Caki2 (cell line): ENCODE data around the gene PIGU. TPM values are rescaled to one million over a fixed set of nuclear protein-coding genes. Genes with fewer than 3 reads are reported as not detected.
"Not testable (repeated sequence)": the region's sequence is repeated elsewhere in the genome, so short reads cannot be mapped to it uniquely, and the experiment has no call there.

Source experiments
- DNase-seq: peaks from one replicate; pipeline ENCODE4 v3.0.0-alpha.2; 2015; ENCODE audit warnings: low read depth
- in situ Hi-C: cut with HindIII; loops from 2 replicates; pipeline ENCODE4 v1.10.0; 2016; ENCODE audit warnings: low sequenced_read_pairs, low pct_unique_long_range_greater_than_20kb, mixed read lengths
- total RNA-seq: library from RNA; depleted of rRNA; stranded (reverse); fragments of >200 nt; shearing (Covaris generic); gene quantifications from 2 replicates; pipeline ENCODE4 v1.2.3, GENCODE V29; 2014; ENCODE audit warnings: low replicate concordance

The PIGU gene
- total RNA-seq, 1 experiment from 2014 or later: 33.8 TPM

- in situ Hi-C loops: no loop called here
- DNase-seq: no peak
Measured at GRCh38 chr20:34636648-34637047, 40.2 kb downstream of the PIGU start.

DNA sequence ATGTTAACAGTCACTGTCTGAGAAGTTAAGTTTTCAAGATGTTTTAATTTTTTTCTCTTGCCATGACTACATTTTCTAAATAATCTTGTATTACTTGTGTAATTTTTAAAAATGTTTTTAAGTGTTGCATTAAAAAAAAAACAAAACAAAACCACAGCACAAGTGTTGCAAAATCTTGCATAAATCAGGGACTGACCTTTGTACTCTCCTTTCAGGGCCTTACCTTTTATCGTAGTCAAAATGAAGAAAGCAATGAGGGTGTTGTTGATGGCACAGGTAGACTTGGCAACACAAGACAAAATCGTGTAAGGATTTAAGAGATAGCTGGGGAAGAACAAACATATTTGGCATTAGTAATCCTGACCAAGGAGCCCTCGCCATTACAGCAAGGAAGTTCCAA, 42.5 kb downstream of the PIGU start:
- in situ Hi-C loops: no loop called here
- no peak for DNase-seq

- DNase-seq: peak; percentile 27
- in situ Hi-C loops: no loop called here
Measured at GRCh38 chr20:34632870-34633452, 43.9 kb downstream of the PIGU start.

DNA sequence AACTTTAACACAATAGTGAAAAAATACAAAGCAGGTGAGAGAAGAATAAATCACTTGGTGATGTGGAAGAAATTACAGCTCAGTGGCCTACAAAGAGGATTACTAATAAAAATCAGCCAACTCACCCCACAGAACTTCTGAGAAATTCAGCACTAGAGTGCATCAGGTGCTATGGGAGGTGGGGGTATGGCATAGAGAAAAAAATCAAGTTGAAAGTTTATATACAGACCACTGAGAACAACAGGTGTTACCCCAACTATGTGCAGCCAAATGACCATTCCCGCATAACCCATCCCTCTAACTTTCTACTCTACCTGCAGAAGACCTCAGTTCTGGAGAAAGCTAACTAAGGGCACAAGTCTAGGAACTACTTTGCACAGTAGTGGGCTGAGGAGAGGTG, 47.0 kb downstream of the PIGU start:
- DNase-seq: no peak
- in situ Hi-C loops: no loop called here

GRCh38 chr20:34629342-34629741, 47.5 kb downstream of the PIGU start:
- in situ Hi-C loops: no loop called here
- no peak for DNase-seq

- in situ Hi-C loops: no loop called here
- no peak for DNase-seq
Measured at GRCh38 chr20:34628026-34628425, 48.9 kb downstream of the PIGU start.

DNA sequence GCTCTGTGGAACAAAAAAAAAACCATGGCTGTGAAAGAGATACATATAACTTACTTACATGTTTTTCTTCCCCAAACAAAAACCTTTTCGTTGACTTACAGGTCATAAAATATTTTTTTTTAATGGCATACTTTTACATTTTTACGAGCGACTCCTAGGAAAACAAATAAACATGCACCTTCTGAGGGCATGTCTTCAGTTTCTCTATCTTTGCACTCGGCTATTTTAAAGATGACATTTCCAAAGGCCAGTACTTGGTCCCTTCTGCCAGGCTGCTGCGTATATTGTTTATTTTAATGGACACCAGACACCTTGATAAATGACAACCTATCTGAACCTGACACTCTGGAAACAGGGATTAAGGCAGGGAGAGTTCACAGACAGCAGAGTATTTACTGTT, 49.4 kb downstream of the PIGU start:
- in situ Hi-C loops: no loop called here

GRCh38 chr20:34626992-34627391, 49.9 kb downstream of the PIGU start:
- in situ Hi-C loops: no loop called here
- no peak for DNase-seq

More for the DNA sequence above, 49.4 kb downstream of the PIGU start:
- DNase-seq: no peak

DNA sequence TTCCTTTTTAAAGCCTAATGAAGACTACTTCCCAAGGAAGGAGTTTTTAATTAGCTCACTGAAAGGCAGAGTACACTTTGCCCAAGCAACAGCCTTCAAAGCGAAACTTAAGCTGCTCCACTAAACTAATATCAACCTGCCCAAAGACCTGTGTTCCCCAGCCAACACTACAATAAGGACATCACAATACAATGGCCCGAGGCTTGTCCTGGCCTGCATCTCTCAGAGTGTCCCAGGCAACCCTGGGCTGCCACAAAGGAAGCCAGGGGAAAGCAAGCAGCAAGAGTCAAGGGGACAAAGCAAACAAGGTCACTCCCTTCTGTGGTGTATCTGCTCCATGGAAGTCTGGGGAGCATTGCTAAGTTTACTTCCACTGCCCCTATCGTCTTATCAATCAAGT, 52.3 kb downstream of the PIGU start:
- in situ Hi-C loops: no loop called here
- no peak for DNase-seq

DNA sequence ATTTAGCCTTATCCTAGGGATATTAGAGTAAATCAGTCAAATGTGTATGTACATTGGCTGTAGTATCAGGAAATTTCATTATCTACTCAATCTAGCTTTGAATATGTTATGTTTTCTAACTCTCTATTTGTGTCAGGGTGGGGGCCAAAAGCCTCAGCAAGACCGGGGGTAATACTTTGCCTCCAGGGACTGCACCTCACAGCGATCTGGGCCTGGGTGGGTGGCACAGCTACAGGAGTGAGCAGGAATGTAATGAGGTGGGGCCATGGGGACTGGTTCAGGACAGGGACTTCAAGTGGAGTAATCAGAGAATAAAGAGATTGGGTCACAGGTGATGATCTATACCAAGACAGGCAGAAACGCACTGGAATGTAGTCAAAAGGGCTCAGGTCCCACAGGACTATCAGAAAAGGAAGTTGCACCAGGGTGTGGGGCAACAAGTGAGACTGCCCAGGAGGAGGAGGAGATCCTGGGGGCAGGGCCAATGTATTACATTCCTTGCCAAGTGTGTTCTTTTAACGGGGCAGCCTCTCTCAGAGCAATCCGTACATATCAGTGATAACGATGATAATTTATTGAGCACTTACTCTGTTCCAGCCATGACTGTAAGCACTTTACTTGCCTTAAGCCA, 54.0 kb downstream of the PIGU start:
- DNase-seq: no peak
- in situ Hi-C loops: no loop called here

DNA sequence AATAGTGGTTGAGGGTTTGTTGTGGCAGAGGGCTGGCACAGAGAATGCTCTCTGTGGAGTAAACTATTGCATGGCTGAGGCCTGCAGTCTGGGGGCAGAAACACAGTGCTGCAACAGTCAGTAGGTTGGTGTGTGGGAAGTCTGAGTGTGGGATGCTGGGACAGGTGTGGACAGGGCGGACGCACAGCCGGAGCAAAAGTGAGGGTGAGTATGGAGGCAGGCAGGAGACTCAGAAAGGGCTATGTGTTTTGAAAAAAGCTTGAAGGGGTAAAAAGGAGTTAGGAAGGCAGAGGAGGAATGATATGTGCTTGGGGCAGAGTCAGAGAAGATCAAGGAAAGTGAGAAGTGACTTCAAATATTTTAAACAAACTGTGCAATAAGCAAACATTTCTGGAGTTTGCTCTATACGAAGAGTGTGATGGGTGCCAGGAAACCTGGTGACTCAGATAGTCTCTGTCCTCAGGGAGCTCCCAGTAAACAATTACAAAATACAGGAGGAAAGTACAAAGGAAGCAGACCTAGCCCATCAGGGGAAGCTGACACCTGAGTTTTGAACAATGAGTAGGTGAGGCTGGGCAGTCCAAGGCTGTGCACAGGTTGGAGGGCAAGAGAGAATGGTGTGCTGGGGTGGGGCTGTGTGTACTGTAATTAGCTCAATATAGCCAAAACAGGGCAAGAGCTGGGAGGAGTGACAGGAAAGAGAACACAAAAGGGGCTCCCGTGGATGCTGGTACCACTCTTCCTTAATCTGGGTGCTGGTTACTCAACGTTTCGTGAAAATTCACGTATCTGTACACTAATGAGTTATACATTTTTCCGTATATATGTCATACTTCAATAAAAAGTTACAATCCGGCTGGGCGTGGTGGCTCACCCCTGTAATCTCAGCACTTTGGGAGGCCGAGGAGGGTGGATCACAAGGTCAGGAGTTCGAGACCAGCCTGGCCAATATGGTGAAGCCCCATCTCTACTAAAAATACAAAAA, 55.2 kb downstream of the PIGU start:
- in situ Hi-C loops: no loop called here
- DNase-seq: no peak

DNA sequence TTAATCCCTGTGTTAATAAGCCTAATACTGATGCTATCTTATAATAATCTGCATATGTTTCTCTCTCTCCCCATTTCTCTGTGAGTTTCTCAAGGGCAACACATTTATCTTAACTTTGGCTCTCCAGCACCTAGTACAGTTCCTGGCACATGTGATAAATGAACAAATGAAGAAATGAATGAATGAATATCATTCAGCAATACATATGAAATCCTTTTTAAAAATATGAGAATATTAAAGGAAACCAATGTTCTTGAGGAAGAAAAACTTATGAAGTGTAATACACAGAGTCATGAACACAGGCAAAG, 55.9 kb downstream of the PIGU start:
- in situ Hi-C loops: no loop called here
- no peak for DNase-seq

GRCh38 chr20:34618676-34619075, 58.2 kb downstream of the PIGU start:
- in situ Hi-C loops: no loop called here
- no peak for DNase-seq

DNA sequence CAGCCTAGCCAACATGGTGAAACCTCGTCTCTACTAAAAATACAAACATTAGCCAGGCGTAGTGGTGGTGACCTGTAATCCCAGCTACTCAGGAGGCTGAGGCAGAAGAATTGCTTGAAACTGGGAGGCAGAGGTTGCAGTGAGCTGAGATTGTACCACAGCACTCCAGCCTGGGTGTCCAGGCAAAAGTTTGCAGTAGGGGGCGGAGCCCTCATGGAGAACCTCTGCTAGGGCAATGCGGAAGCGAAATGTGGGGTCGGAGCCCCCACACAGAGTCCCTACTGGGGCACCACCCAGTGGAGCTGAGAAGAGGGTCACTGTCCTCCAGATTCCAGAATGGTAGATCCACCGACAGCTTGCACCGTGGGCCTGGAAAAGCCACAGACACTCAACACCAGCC, 60.0 kb downstream of the PIGU start:
- DNase-seq, in situ Hi-C loops: not testable (repeated sequence)

DNA sequence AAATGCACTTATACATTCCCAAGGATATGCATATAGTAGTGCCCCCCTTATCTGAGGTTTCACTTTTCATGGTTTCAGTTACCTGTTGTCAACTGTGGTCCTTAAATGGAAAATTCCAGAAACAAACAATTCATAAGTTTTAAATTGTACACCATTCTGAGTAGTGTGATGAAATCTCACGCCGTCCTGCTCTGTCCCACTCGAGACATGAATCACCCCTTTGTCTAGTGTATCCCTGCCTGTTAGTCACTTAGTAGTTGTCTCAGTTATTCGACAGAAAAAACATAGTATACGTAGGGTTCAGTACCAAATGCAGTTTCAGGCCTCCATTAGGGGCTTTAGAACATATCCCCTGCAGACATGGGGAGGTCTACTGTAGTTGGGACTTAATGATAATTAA, 61.4 kb downstream of the PIGU start:
- in situ Hi-C loops: no loop called here
- DNase-seq: no peak

DNA sequence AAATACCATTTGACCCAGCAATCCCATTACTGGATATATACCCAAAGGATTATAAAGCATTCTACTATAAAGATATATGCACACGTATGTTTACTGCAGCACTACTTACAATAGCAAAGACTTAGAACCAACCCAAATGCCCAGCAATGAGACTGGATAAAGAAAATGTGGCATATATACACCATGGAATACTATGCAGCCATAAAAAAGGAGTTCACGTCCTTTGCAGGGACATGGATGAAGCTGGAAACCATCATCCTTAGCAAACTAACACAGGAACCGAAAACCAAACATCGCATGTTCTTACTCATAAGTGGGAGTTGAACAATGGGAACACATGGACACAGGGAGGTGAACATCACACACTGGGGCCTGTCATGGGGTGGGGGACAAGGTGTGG, 64.9 kb downstream of the PIGU start:
- DNase-seq, in situ Hi-C loops: not testable (repeated sequence)

DNA sequence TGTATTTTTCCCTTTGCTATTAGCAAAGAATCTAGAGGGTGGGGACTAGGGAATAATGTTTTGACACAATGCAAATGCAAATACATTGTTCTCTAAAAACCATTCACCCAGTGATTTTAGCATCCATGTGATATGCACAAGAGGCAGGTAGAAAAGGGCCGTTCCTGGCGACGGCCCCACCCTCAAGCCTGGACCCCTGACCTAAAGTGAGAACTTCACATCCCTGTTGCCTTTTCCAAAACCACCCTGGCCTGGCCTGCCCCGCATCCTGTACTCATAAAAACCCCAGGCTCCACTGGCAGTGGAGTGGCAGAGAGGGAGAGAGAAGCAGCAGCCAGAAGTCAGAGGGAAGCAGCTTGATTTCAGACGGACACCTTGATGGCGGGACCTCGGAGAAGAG, 69.8 kb downstream of the PIGU start:
- DNase-seq: no peak
- in situ Hi-C loops: no loop called here

DNA sequence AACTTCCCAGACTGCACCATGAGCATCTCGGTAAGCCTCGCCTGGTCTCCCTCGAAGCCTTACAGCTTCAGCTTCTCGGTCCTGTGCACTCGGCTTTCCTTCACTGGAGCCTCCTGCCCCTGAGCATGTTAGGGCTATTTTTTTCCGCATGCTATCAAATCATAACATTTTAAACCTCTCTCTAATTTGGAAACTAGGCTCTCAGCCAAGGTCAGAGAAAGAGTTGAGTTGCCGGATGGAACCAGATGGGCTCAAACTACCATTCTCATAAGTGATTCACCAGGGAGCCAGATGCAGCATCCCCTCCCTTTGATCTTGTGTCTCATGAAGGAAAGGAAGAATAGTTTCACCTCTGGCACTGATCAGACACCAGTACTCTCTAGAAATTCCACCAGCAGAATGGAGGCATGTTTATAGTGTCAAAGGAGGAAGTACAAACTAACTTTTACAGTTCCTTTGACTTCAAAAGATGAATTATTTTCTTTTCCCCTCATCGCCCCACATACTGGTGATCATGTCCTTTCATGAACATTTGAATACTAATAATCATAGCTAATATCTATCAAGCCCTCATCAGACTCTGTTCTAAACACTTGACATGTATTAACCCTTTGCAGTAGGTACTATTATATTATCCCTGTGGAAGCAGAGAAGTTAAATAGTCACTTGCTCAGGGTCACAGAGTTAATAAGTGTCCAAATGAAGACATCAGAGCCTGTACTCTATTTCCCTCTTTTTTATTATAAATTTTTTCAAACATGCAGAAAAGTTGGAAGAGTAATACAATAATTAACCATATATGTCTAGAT, 71.7 kb downstream of the PIGU start:
- no peak for DNase-seq
- in situ Hi-C loops: no loop called here
